ENCODE results near the gene UBALD2.

Gene UBALD2

GRCh38 chr17:76246080-76247066 is 18.8 kb upstream of the UBALD2 start:
- TF ChIP-seq, protein P1, sequence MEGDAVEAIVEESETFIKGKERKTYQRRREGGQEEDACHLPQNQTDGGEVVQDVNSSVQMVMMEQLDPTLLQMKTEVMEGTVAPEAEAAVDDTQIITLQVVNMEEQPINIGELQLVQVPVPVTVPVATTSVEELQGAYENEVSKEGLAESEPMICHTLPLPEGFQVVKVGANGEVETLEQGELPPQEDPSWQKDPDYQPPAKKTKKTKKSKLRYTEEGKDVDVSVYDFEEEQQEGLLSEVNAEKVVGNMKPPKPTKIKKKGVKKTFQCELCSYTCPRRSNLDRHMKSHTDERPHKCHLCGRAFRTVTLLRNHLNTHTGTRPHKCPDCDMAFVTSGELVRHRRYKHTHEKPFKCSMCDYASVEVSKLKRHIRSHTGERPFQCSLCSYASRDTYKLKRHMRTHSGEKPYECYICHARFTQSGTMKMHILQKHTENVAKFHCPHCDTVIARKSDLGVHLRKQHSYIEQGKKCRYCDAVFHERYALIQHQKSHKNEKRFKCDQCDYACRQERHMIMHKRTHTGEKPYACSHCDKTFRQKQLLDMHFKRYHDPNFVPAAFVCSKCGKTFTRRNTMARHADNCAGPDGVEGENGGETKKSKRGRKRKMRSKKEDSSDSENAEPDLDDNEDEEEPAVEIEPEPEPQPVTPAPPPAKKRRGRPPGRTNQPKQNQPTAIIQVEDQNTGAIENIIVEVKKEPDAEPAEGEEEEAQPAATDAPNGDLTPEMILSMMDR (IDR thresholded peaks at IDR 0.05; ENCODE audit: low read depth, low read length, missing control alignments), result no peak
- in situ Hi-C loops (cut with HindIII; ENCODE audit: low sequenced_read_pairs), result no loop called here
- no peak for DNase-seq (ENCODE audit: low read depth)
- H3K4me3 ChIP-seq (ENCODE audit: low read depth, low read length), result no peak overlapping the region

DNA sequence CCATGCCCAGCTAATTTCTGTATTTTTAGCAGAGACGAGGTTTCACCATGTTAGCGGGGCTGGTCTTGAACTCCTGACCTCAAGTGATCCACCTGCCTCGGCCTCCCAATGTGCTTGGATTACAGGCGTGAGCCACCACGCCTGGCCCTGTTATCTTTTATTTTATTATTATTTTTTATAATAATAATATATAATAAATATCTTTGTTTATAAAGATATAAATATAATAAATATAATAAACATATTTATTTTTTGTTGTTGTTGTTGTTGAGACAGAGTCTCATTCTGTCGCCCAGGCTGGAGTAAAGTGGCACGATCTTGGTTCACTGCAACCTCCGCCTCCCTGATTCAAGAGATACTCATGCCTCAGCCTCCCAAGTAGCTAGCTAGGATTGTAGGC is 17.8 kb upstream of the UBALD2 start:
- in situ Hi-C loops (cut with HindIII; ENCODE audit: low sequenced_read_pairs), result no loop called here
- TF ChIP-seq, protein P1 (IDR thresholded peaks at IDR 0.05; ENCODE audit: low read depth, low read length, missing control alignments), result no peak
- H3K4me3 ChIP-seq (ENCODE audit: low read depth, low read length), result no peak overlapping the region
- no peak for DNase-seq (ENCODE audit: low read depth)

GRCh38 chr17:76248013-76248782 is 16.9 kb upstream of the UBALD2 start:
- TF ChIP-seq, protein P1 (IDR thresholded peaks at IDR 0.05; ENCODE audit: low read depth, low read length, missing control alignments), result peak; percentile 22
- DNase-seq (ENCODE audit: low read depth), result no peak
- in situ Hi-C loops (cut with HindIII; ENCODE audit: low sequenced_read_pairs), result no loop called here
- no peak overlapping the region for H3K4me3 ChIP-seq (ENCODE audit: low read depth, low read length)

GRCh38 chr17:76250141-76250540 is 15.0 kb upstream of the UBALD2 start:
- TF ChIP-seq, protein P1 (IDR thresholded peaks at IDR 0.05; ENCODE audit: low read depth, low read length, missing control alignments), result no peak
- in situ Hi-C loops (cut with HindIII; ENCODE audit: low sequenced_read_pairs), result no loop called here
- DNase-seq (ENCODE audit: low read depth), result no peak
- no peak overlapping the region for H3K4me3 ChIP-seq (ENCODE audit: low read depth, low read length)

DNA sequence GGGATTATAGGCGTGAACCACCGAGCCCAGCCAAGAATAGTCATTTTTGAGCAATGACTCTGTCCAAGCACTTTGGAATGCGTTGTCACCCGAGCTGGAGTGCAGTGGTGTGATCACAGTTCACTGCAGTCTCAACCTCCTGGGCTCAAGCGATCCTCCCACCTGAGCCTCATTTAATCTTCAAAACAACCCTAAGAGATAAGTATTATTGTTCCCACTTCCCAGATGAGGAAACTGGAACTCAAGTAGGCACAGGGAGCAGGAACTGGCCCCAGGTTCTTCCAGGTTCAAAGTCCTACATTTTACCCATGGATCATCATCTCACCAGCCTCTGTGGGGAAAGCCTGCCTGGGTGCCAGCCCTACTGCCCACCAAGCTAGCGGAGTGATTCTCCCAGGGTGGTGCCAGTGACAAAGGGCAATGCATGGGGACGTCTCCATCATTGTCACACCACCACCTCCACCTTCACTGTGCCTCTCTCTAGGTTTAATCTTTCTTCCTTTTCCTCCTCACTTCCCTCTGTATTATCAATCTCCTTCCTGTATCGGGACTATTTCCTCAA is 13.6 kb upstream of the UBALD2 start:
- DNase-seq (ENCODE audit: low read depth), result no peak
- no peak overlapping the region for H3K4me3 ChIP-seq (ENCODE audit: low read depth, low read length)
- TF ChIP-seq, protein P1 (IDR thresholded peaks at IDR 0.05; ENCODE audit: low read depth, low read length, missing control alignments), result no peak
- in situ Hi-C loops (cut with HindIII; ENCODE audit: low sequenced_read_pairs), result no loop called here

Measured in astrocyte of the cerebellum (primary cell).